A673 (cell line): ENCODE measurements around the gene RGCC. TPM values are rescaled to one million over a fixed set of nuclear protein-coding genes. Genes with fewer than 3 reads are reported as not detected.

ENCODE experiments used
- BruUV-seq: library from RNA; stranded (reverse); fragments of 400-500 nt; replicated peaks from 2 replicates; lab custom pipeline; 2021; lab: Mats Ljungman, UMichigan
- CTCF ChIA-PET: fragments of 300-600 bp; sonication (Branson Sonifier 250); formaldehyde crosslinking; loops from one replicate; lab custom pipeline; 2022; ENCODE audit warnings: antibody characterized with exemption; lab: Charles Lee
- POLR2A ChIA-PET: fragments of 300-600 bp; sonication (Branson Sonifier 250); formaldehyde crosslinking; loops from one replicate; lab custom pipeline; 2022; ENCODE audit warnings: antibody characterized with exemption; ENCODE audit not compliant: low non-redundant PET; lab: Charles Lee
- DNase-seq: peaks from one replicate; pipeline ENCODE4 v3.0.0-alpha.2; 2015; ENCODE audit warnings: low spot score
- H3K27ac ChIP-seq: fragments of 200-600 bp; sonication (generic); 2 replicates; pipeline ENCODE4 v1.5.1; 2016; ENCODE audit warnings: mixed run types, low read depth, mild to moderate bottlenecking, mixed read lengths, antibody characterized with exemption, low read length; ENCODE audit not compliant: poor library complexity, severe bottlenecking
- H3K27me3 ChIP-seq: fragments of 200-600 bp; sonication (generic); replicated peaks from 2 replicates; pipeline ENCODE4 v1.6.1; 2017; ENCODE audit warnings: mixed run types, low read depth, mild to moderate bottlenecking, mixed read lengths, antibody characterized with exemption, low read length; ENCODE audit not compliant: insufficient read depth, poor library complexity
- H3K36me3 ChIP-seq: fragments of 200-600 bp; sonication (generic); 2 replicates; pipeline ENCODE4 v1.6.1; 2016; ENCODE audit warnings: mixed run types, mild to moderate bottlenecking, mixed read lengths, antibody characterized with exemption, low read length; ENCODE audit not compliant: insufficient read depth, poor library complexity, severe bottlenecking
- H3K4me1 ChIP-seq: fragments of 200-600 bp; sonication (generic); 2 replicates; pipeline ENCODE4 v1.6.1; 2017; ENCODE audit warnings: mixed run types, mild to moderate bottlenecking, mixed read lengths, antibody characterized with exemption, low read length; ENCODE audit not compliant: insufficient read depth, poor library complexity, severe bottlenecking
- H3K4me3 ChIP-seq: fragments of 200-600 bp; sonication (generic); 2 replicates; pipeline ENCODE4 v1.5.1; 2016; ENCODE audit warnings: low read depth, mixed run types, mild to moderate bottlenecking, mixed read lengths, low read length; ENCODE audit not compliant: poor library complexity, severe bottlenecking
- H3K9me3 ChIP-seq: fragments of 200-600 bp; sonication (generic); 2 replicates; pipeline ENCODE4 v1.6.1; 2016; ENCODE audit warnings: mixed run types, low read depth, mild to moderate bottlenecking, mixed read lengths, antibody characterized with exemption, low read length; ENCODE audit not compliant: poor library complexity, severe bottlenecking
- EZH2 ChIP-seq: fragments of 200-600 bp; sonication (generic); IDR thresholded peaks from 2 replicates; pipeline ENCODE4 v1.6.1; 2017; ENCODE audit warnings: borderline replicate concordance, low read depth, mild to moderate bottlenecking, mixed read lengths, antibody characterized with exemption, low read length; ENCODE audit not compliant: poor library complexity, severe bottlenecking
- intact Hi-C: fragments of 100-400 bp; cut with micrococcal nuclease; formaldehyde crosslinking; loops from one replicate; pipeline ENCODE4 v1.10.0; 2022; ENCODE audit not compliant: unreplicated experiment
- total RNA-seq: library from RNA; stranded (reverse); gene quantifications from 2 replicates; pipeline ENCODE4 v1.2.3, GENCODE V29; 2021
- TF ChIP-seq, protein P1 (sequence below): fragments of 300-800, 200-600 bp; sonication (generic); conservative IDR thresholded peaks from 2 replicates; pipeline ENCODE4 v1.5.1; 2017; ENCODE audit warnings: low read depth, mild to moderate bottlenecking, antibody characterized with exemption, low read length, moderate library complexity, mixed read lengths

RGCC gene
- total RNA-seq, 1 experiment from 2014 or later, result not detected

DNA sequence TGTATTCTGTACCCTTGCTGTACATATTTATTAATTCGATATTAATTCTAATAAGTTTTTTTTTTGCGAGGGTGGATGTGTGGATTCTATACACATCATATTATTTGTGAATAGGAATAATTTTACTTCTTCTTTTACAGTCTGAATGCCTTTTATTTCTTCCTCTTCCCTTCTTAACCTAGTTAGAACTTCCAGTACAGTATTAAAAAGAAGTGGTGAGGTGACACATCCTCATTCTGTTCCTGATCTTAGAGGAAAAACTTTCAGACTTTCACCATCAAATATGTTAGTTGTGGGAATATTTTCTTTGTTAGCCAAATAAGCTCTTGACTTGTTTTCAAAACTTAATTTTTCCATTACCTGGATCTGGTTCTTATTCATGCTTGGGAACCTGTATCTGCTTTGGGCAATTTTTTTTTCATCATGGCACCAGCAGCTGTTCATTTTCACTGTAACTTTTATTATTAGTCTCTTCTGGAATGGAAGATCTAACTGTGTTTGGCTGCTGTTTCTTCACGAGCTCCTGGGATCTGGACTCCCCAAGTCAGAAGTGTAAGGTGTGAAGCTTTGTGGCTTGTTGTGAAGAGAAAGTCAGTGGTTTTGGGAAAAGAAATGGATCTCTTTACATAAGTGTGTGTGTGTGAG is 33.1 kb downstream of the RGCC start:
- Histone ChIP-seq H3K9me3 (no peaks in the 10 kb centered on the region), H3K27ac (no peak overlapping the region), H3K4me3 (no peak overlapping the region), H3K27me3 (no peaks in the 10 kb centered on the region), H3K36me3 (no peaks in the 10 kb centered on the region), H3K4me1 (no peaks in the 10 kb centered on the region)
- ChIA-PET POLR2A (no interaction called here), CTCF (no interaction called here)
- TF ChIP-seq, protein P1, sequence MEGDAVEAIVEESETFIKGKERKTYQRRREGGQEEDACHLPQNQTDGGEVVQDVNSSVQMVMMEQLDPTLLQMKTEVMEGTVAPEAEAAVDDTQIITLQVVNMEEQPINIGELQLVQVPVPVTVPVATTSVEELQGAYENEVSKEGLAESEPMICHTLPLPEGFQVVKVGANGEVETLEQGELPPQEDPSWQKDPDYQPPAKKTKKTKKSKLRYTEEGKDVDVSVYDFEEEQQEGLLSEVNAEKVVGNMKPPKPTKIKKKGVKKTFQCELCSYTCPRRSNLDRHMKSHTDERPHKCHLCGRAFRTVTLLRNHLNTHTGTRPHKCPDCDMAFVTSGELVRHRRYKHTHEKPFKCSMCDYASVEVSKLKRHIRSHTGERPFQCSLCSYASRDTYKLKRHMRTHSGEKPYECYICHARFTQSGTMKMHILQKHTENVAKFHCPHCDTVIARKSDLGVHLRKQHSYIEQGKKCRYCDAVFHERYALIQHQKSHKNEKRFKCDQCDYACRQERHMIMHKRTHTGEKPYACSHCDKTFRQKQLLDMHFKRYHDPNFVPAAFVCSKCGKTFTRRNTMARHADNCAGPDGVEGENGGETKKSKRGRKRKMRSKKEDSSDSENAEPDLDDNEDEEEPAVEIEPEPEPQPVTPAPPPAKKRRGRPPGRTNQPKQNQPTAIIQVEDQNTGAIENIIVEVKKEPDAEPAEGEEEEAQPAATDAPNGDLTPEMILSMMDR, result no peak
- no peak for TF ChIP-seq EZH2
- no peak for DNase-seq
- intact Hi-C loops, result no loop called here
- no TSS peak for BruUV-seq

DNA sequence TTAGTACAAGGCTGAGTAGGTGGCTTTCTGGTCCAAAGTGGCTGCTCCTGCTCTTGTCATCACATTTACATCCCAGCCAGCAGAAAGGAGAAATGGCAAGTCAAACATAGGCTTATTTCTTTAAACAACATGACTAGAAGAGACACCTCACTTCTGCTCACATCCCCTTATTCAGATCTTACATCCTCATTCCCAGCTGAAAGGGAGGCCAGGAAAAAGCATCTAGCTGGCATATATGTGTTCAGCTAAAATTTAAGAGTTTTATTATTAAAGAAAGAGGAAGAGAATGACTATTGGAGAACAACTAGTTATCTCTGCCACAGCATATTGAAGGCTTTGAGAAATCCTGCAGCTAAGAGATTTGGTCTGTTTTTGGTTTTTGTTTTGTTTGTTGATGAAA is 34.1 kb downstream of the RGCC start:
- intact Hi-C loops, result no loop called here
- CTCF ChIA-PET, result no interaction called here
- no peaks in the 10 kb centered on the region for H3K36me3 ChIP-seq
- no peaks in the 10 kb centered on the region for H3K9me3 ChIP-seq
- no peak for TF ChIP-seq EZH2
- TF ChIP-seq, protein P1, result no peak
- H3K27me3 ChIP-seq, result no peaks in the 10 kb centered on the region
- H3K4me3 ChIP-seq, result no peak overlapping the region
- POLR2A ChIA-PET, result no interaction called here
- no peaks in the 10 kb centered on the region for H3K4me1 ChIP-seq
- no peak overlapping the region for H3K27ac ChIP-seq
- BruUV-seq, result no TSS peak
- no peak for DNase-seq

DNA sequence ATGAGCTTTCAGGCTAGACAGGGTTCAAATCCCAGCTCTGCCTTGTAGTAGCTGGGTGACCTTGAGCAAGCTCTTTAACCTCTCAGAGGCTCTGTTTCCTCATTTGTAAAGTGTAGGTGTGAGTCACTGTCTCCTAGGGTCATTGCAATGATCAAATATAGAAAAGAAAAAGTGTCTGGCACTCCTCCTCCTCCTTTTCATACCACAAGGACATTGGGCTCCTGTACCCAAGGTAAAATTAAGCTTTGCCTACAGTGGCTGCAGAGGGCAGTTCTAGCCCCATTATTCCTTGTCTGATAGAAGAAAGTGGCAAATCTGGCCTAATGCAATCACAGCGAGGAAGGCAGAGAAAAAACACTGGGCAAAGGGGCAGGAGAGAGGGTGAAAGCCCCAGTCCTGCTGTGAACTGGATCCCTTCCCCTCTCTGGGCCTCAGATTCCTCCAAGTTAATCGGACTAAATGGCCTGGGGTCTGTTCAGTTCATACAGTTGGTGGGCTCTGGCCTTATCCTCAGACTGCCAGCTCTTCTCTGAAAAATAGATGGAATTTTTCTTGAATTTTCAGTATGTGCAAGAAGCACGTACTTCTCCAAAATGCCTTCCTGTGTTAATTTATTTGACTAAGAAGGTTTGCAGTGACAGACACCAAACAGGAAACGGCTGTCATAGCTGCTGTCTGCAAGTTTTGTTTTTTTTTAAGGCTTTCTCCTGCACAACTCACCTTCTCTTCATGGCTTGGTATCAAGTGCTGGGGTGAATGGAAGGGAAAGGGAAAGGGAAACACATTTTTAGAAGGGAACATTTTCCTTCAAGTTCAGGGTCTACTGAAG is 35.3 kb downstream of the RGCC start:
- Histone ChIP-seq H3K9me3 (no peaks in the 10 kb centered on the region), H3K27ac (no peak overlapping the region), H3K4me1 (no peaks in the 10 kb centered on the region), H3K36me3 (no peaks in the 10 kb centered on the region), H3K27me3 (no peaks in the 10 kb centered on the region), H3K4me3 (no peak overlapping the region)
- BruUV-seq, result no TSS peak
- DNase-seq, result no peak
- intact Hi-C loops, result no loop called here
- no peak for TF ChIP-seq EZH2
- TF ChIP-seq, protein P1, result no peak
- CTCF ChIA-PET, result no interaction called here
- POLR2A ChIA-PET, result no interaction called here
